NCI-H82 treated with DMSO at 0.1 percent for 48 hours (cell line): ENCODE data around the gene COPS9.

Experiments used
- DNase-seq: peaks from one replicate; lab custom pipeline; 2025; ENCODE audit not compliant: unreplicated experiment; lab: John Stamatoyannopoulos, UW

Gene COPS9

DNA sequence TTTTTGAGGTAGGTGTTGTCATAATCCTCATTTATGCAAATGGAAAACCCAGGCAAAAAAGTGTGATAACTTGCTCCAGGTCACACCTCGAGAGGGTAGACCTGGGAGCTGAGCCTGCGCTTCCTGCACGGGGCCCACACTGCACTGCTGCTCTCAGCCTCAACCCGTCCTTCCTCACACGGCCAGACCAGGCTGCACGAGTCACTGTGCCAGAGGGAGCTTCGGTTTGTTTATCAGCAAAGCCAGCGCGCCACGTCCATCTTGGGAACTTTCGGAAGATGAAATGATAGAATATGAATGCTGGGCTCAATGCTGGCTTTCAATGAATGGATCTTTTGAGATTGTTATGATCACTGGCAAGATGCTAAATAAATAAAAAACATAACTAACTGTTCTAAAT, 14.4 kb downstream of the COPS9 start:
- DNase-seq, result no peak

DNA sequence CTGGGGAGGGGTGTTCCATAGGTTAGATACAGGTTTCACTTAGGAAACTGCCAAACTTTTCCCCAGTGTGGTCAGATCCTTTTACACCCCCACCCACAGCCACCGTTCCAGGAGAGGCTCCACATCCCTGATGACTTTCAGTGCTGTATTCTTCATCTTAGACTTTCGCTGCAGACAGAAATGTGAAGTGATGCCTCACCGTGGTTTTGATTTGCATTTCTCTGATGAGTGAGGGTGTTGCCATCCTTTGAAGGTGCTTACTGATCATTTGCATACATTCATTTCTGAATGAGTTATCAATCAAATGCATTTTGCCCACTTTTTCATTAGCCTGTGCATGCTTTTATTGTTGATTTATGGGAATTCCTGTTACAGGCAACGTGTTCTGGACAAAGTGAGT, 14.9 kb downstream of the COPS9 start:
- DNase-seq, result no peak

DNA sequence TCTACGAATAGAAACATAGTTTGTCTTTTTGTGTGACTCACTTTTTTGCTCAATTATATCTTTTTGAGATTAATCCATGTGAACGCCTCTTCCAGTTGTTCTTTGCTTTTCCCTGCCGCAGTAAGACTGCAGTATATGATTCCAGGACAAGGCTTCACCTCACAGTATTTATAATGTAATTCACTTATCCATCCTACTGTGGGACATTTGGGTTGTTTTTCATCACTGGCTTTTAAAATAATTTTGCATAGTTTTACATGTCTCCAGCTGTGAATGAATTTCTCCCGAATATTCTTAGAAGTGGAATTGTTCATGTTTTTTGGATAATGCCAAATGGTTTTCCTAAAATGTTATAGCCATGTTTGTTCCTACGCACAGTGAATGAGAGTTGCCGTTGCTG, 21.9 kb downstream of the COPS9 start:
- no peak for DNase-seq

DNA sequence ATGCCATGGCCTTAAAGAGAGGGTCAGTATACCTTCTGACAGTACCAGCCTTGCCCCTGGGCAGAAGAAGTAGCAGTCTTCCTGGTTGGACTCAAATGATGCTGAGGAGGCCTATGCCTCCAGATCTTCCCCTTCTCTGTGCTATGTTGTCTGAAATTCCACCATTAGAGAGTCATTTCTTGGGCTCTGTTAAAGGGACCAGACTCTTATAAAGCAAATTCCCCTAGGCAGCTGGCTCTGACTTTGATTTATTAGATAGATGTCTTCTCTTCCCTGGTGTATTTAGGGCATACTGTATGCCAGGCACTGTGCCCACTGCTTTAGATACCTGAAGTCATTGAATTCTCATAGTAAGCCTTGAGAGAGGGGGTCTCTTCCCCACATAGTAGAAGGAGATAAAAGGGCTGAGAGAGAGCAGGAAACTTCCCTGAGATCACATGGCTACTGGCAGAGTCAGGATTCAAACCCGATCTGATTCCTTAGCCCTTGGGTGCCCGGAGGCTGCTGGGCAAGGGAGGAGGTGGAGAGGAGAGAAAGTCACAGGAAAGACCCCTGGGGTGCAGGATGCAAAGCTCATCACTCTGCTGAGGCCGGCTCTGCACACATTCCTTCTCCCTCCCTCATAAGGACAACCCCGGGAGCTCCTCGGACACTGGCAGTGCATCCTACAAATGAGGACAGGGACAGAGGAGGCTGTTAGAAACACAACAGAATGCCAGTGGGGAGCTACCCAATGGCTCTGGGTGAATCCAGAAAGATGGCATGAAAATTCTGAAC, 23.0 kb downstream of the COPS9 start:
- DNase-seq, result no peak

DNA sequence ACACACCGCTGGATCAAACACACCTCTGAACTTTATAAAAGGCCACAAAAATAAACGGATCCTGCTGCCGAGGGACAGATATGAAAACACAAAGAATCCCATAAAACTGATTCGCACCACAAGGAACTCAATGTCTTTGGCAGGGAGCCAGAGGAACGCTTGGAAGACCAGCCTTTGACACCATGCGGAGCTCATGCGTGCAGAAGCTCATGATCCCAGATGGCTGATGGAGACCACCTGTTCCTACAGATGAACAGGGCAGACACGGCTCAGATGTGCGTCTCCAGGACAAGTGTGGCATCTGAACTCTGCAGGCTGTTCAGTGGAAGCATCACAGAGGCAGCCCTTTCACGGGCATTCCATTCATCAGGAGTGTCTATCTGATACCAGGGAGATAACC, 24.9 kb downstream of the COPS9 start:
- no peak for DNase-seq

DNA sequence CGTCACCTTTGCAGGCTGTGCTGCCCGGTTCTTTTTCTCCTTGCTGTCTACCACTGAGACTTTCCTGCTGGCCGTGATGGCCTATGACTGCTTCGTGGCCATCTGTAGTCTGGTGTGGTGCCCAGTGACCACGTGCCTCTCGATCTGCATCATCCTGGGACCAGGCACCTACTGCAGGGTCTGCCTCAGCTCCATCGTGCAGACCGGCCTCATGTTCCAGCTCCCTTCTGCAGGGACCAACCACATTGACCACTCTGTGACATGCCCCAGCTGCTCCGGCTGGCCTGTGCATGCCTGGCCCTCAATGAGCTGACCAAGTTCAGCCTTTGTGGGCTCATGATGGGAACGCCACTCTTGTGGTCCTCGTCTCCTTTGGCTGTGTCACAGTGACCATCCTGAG, 26.7 kb downstream of the COPS9 start:
- DNase-seq, result no peak

DNA sequence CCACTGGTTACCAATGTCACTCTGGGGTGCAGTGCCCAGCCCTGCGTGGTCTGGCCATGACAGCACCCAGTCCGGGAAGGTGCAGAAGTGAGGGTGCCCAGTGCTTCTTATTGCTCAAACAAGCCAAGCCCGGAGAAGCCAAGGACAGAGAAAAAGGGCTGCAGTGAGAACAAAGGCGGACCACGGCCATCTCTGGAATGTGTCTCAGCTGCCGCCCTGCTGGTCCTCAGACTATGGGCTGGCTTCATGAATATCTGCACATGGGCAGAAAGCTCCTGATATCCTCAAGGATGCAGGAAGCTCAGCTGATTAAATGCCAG, 28.7 kb downstream of the COPS9 start:
- DNase-seq, result no peak

DNA sequence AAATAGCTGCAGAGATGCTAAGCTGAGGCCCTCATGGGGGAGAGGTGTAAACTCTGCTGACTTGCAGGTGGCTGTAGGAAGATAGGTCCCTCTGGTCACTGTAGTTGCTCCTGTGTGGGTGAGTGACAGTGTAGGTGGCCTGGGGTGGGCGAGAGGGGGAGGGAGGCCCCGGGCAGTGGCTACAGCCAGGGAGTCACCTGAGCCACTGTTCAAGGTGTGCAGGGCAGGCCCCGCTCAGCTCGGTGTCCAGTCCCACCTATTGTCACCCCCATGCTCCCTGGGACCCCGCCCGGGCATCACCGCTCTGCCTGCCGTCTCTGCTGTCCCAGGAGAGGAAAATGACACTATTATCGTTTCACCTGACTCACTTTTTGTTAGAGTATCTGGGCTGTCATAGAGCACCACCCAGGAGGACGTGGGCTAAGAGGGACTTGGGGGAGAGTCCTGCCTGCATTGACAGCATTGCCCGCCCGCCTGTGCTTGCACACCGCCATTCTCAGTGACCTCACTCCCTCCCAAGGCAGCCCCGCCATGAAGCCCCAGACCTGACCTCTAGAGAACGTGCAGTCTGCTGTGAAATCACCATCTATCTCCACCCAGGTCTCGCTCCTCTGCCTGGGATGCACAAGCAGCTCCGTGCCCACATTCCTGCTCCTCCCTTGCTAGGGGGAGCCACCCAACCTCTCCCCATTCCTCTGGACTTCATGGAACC, 29.2 kb downstream of the COPS9 start:
- no peak for DNase-seq

DNA sequence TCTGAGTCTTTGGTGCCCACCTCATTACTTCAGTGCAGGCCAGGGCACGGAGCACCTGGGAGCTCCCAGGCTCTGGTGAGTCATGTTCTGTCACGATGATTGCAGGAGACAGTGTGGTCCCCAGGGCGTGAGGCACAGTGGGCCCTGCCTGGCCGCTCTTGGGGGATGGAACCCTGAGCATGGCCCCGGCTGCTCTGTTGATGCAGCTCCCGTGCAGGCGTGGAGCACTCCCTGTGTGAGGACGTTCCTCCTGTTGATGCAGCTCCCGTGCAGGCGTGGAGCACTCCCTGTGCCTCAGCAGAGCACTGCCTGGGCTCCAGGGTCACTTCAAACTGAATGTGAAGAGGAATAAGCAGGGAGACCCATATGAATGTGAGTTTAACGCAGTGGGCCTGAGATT, 30.1 kb downstream of the COPS9 start:
- no peak for DNase-seq

DNA sequence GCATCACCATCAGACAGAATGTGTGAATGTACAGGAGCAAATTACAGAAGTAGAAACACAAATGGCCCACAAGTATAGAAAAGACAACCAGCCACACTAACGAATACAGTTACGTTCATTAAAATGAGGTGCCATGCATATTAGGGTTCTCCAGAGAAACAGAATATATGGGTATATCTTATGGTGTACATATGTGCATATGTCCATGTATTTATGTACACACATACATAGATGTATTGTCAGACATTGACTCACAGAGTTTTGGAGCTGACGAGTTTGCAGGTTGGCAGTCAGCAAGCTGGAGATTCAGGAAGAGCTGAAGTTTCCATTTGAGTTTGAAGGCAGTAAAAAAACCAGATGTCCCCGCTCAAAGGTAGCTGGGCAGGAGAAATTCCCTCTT, 33.0 kb downstream of the COPS9 start:
- no peak for DNase-seq

DNA sequence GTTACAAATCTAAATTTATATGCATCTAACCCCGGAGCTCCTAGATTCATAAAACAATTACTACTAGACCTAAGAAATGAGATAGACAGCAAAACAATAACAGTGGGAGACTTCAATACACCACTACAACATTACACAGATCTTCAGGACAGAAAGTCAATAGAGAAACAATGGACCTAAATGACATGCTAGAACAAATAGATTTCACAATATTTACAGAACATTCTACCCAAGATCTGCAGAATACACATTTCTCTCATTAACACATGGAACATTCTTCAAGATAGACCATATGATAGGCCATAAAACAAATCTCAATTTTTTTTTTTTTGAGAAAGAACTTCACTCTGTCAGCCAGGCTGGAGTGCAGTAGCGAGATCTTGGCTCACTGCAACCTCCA, 37.8 kb downstream of the COPS9 start:
- no peak for DNase-seq

DNA sequence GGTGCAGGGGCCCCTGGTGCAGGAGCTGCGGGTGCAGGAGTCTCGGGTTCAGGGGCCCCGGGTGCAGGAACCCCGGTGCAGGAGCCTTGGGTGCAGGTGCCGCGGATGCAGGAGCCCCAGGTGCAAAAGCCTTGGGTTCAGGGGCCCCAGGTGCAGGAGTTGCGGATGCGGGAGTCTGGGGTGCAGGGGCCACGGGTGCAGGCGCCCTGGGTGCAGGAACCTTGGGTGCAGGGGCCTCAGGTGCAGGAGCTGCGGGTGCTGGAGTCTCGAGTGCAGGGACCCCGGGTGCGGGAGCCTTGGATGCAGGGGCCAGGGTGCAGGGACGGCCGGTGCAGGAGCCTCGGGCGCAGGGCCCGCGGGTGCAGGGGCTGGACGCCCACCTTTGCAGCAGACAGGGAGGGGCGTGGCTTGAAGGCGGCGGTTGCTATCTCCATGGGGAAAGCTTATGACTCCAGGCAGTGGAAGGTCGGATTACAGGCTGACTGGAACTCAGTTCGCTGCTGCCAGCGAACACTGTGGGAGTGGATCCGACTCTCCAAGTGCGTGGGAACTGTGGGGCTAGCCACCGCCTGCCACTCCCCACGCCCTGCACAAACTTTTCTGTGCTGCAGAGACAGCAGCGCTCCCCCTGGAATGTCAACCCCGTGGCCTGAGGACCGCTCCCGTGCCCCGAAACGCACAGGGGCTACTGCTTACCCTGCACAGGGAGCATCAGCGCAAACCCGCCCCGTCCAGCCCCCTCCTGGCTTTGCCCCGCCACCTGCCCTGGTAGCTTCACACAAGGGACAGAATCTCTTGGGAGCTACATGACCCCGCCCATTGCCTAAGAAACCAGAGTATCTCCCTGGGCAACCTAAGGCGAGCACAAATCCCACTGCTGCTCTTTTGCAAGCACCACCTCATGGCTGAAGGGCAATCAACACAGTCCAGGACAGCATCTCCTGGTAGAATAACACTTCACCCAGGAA, 40.3 kb downstream of the COPS9 start:
- DNase-seq, result no peak

DNA sequence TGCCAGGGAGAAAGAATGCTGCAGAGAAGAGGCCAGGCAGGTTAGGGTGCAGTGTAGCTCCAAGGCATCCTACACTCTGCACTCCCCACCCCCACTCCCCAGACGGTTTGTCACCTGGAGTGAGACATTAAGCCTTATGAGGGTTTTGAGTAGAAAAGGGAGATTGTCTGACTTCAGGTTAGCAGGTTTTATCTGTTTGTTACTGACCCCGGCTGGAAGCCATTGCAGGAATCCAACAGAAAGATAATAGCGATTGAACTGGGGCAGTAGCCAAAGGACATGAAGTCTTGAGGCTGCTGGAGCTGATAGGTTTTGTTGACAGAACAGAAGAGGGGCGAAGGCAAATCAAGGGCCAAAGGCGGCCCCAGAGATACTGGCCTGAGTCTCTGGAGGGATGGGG, 46.8 kb downstream of the COPS9 start:
- DNase-seq, result no peak

DNA sequence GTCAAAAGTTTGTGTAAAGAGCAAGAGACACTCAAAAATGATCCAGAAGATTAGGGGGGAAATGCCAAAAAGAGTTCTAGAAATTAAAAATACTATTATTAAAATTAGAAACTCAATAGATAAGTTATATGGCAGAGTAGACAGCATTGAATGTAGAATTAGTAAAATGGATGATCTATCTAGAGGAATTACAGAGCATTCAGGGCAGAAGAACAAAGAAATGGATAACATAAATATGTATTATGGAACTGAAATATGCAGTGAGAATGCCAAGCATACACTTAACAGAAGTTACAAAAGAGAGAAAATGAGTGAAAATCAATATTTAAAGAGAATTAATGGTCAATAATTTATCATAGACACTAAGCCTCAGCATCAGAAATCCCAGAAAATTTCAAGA, 49.5 kb downstream of the COPS9 start:
- no peak for DNase-seq
